GM21786 (cell line): ENCODE measurements around the gene MXRA8.
"Not testable (repeated sequence)": the region's sequence is repeated elsewhere in the genome, so short reads cannot be mapped to it uniquely, and the experiment has no call there.

ENCODE experiments used
- ATAC-seq: cut with Tn5 transposase; IDR thresholded peaks from one replicate; pipeline ENCODE4 v1.9.1; 2021; ENCODE audit not compliant: unreplicated experiment

The MXRA8 gene

DNA sequence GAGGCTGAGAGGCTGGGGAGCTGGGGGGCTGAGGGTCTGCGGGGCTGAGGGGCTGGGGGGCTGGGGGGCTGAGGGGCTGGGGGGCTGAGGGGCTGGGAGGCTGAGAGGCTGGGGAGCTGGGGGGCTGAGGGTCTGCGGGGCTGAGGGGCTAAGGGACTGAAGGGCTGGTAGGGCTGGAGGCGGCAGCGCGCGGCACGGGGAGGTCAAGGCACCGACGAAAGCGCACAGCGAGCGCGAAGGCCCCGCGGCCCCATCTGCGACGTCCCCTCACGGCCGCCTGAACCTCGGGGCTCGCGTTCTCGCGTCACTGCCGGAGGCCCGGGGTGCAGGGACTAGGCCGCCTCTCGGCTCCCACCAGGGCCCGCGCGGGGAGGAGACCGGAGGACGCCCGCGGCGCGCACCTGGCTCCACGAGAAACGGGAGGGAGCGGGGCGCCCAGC is 34.3 kb downstream of the MXRA8 start:
- ATAC-seq, result peak; percentile 18

DNA sequence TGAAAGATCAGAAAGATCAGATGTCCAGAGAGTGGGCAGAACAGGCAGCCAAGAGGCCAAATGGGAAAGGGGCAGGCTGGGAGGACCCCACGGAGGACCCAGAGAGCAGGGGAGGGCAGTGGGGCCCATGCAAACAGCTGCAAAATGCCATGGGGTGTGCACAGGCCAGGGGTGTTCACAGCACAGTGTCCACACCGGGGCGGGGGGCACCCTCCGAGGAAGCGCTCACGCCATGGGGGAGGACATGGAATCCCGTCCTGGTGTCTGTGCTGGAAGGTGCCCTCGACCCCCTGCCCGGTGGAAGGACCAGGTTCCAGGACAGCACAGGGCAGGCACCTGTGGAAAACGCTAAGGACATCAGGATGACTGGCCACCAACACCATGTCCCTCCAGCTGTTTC is 35.4 kb downstream of the MXRA8 start:
- no peak for ATAC-seq

DNA sequence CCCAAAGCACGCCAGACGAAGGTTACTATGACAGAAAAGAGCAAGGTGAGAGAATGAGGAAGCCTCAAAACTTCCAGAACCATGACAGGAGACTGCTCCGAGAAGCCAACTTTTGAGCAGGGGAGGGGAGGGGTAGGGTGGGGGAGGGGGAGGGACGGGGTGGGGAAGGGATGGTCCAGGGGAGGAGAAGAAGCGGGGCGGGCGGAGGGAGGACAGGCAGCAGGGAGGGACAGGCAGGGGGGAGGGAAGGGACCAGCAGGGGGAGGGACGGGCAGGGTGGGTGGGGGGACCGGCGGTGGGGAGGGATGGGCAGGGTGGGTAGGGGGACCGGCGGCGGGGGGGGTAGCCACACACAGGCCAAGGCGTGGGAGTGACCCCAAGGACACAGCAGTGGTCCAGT is 35.9 kb downstream of the MXRA8 start:
- ATAC-seq, result no peak

- ATAC-seq, result no peak
Measured at GRCh38 chr1:1321477-1321876, 36.9 kb downstream of the MXRA8 start.

GRCh38 chr1:1320666-1321448 is 37.5 kb downstream of the MXRA8 start:
- ATAC-seq, result no peak

DNA sequence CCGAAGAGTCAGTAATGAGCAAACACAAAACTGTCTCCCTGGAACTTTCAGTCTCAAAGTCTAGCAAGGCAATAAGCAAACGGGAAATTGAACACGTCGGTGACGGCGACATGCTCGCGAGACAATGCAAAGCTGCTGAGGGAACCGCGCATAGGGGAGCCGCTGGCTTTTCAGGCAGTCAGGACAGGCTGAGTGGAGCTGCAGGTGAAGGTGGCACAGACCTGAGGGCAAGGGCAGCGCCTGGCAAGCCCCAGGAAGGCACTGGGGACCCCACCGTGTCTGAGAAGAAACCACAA is 38.8 kb downstream of the MXRA8 start:
- ATAC-seq, result no peak

DNA sequence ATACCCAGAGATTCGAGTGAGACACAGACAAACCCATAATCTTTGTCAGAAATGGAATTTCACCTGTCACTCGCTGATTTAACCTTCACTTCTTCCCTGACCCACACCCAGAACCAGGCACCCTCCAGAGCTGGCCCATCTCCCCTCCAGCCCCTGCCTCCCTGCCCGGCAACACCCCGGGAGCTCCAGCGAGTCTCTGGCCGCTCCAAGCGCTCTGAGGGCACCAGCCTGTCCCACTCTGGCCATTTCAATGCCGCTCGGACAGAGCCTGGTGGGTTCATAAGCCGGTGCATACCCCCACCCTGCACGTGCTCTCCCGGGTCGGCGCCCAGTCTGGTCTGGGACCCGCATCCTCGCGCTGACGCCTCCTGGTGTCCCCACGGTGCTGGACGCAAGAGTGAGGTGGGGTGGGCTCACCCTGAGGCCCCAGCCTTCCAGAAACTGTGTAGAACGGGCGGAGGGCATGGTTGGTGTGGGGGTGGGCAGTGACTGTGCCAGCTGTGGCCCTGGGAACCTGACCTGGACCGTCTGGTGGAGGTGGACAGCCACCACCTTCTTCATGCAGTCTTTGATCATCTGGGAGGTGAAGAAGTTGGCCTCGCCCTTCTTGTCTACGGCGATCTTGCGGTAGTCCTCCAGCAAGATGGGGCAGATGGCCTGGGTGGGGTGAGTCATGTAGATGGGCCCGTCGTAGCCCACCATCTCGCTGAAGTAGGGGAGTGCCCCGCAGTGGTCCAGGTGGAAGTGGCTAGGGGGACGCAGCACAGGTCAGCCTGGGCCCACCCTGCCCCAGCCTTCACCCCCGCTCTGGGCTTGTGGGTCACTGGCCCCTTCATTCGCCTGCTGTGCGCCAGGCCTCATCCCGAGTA is 39.3 kb downstream of the MXRA8 start:
- ATAC-seq, result no peak

- no peak for ATAC-seq
Measured at GRCh38 chr1:1318131-1318652, 40.2 kb downstream of the MXRA8 start.

DNA sequence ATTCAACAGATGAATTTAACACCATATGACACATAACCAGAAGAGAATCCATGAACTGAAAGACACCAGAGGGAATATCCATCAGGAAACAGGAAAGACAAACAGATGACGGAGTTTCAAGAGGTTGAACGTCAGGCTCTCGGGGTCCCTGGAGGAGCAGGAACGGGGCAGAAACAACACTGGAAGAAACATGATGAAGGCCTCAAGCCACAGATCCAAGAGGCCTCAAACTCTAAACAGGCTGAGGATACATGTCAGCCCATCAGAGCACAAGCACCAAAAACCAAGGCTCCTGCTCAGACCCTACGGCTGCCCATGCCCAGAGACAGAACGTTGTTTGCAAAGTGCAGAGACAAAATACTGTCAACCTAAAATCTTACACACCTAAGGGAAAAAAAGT is 40.9 kb downstream of the MXRA8 start:
- no peak for ATAC-seq

DNA sequence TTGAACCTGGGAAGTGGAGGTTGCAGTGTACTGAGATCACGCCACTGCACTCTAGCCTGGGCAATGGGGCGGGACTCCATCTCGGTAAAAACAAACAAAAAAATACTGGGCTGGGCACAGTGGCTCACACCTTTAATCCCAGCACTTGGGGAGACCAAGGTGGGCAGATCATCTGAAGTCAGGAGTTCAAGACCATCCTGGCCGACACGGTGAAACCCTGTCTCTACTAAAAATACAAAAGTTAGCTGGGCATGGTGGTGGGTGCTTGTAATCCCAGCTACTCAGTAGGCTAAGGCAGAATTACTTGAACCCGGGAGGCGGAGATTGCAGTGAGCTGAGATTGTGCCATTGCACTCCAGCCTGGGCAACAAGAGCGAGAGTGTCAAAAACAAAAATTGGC is 42.2 kb downstream of the MXRA8 start:
- ATAC-seq, result not testable (repeated sequence)

GRCh38 chr1:1315435-1315954 is 42.9 kb downstream of the MXRA8 start:
- no peak for ATAC-seq

DNA sequence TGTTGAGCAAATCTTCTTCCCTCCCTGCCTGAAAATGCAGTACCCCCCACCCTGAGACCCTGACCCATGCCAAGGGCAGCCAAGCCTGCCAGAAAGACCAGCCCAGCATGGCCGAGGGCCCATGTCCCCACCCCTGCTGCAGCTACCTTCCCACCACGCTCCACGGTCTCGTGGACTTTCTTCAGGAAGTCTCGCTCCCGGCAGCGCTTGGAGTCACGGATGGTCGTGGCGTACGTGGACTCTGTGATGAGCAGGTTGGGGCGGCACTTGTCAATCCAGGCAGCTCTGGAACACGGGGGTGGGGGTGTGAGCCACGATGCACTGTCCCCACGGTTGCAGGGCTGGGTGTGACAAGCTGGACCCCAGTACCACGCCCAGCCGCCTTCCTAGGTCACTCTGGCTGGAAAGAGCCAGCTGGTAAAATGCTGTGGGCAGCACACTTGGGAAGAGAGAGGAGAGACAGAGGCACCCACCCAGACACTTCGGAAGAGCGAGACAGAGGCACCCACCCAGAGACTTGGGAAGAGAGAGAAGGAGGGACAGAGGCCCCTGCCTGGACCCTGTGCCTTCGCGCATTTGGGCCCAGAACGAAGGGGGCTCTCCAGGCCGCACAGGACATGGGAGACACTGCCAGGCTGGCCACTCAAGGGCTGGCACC is 43.5 kb downstream of the MXRA8 start:
- no peak for ATAC-seq

- no peak for ATAC-seq
Measured at GRCh38 chr1:1314237-1314586, 44.1 kb downstream of the MXRA8 start.

- no peak for ATAC-seq
Measured at GRCh38 chr1:1313500-1314236, 44.7 kb downstream of the MXRA8 start.

DNA sequence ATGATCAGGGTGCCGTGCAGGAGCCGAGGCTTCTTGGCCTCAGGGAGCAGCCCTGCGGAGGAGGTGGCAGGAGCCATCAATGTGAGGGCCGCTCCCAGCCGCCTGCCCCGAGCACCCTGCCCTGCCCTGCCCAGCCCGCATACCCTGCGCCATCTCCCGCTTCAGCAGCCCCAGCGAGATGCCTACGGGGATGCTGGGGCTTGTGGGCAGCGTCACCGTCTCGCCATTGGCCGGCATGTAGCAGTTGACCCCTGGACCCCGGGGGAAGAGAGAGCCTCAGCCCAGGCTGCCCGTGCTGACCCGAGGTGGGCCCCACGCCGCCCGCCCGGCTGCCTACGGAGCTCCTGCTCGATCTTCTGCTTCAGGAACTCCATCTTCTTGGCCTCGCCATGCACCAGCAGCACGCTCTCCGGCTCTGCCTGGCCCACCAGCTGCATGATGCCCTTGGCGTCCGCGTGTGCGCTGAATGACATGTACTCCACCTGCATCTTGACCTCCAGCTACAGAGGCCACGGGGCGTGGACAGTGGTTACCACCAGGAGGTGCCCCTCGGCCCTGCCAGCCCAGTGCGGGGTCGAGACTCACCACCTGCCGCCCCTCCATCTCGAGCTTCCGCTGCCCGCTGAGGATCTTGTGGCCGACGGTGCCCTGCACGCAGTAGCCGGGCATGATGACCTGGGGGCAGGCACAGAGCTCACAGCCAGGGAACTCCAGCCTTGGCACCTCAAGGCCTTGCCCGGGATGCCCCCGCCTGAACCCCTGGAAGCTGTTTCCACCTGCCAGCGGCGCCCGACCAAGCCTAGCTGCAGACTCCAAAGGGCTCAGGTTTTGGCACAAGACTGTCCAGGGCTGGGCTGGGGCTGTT is 45.7 kb downstream of the MXRA8 start:
- ATAC-seq, result no peak

GRCh38 chr1:1311107-1312104 is 46.9 kb downstream of the MXRA8 start:
- ATAC-seq, result no peak

DNA sequence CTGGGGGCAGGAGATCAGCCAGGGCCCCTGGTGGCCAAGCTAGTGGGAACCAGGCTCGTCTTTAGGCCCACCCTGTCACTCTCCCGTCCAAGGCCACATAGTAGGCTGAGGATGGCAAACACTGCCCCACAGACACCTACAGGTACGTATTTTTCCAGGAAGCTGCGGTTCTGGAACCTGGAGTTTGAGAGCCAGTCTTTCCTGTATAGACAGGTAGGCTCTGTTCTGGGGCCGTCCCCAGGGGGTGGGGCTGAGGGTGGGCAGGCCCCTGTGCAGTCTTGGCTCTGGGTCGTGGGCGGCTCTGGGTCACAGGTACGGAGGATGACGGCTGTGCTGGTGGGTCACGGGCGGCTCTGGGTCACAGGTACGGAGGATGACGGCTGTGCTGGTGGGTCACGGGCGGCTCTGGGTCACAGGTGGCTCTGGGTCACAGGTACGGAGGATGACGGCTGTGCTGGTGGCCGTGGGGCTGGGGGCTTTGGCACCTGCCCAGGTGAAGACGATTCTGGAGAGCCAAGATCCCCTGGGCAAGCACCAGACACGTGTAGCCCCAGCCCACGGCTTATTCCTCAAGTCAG is 47.8 kb downstream of the MXRA8 start:
- no peak for ATAC-seq

DNA sequence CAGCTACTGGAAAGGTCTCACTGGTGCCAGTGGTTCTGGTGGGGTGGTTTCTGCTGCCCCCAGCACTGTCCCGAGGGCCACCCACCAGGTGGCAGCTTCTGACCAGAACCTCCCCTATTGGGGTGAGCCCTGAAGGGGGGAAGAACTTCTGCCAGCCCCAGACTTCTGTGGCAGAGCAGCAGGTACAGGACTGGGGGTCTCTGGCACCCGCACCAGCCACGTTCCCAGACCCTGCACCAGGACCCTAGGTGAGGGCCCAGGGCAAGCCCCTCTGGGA is 48.3 kb downstream of the MXRA8 start:
- ATAC-seq, result no peak
